ENCODE data around the gene MAN2B1.
"Not testable (repeated sequence)": the region's sequence is repeated elsewhere in the genome, so short reads cannot be mapped to it uniquely, and the experiment has no call there.

The MAN2B1 gene

DNA sequence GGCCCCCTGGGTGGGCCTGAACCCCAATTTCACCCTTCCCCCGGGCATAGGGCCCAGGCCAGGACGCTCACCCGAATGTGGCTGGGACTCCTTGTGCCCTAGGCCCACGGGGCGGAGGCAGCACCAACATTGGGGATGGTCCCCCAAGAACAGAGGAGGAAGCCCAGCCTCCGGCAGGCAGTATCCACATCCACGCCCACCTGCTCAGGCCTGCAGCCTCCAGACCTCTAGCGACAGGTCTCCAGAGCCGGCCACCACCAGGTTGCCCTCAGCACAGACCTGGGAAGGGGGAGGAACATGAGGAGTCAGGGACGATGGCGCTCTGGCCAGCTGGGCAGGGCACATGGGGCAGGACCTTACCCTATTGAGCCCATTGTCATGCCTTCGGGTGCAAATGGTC lies 22.5 kb upstream of the MAN2B1 start:
- DNase-seq (ENCODE audit: low read depth): no peak

DNA sequence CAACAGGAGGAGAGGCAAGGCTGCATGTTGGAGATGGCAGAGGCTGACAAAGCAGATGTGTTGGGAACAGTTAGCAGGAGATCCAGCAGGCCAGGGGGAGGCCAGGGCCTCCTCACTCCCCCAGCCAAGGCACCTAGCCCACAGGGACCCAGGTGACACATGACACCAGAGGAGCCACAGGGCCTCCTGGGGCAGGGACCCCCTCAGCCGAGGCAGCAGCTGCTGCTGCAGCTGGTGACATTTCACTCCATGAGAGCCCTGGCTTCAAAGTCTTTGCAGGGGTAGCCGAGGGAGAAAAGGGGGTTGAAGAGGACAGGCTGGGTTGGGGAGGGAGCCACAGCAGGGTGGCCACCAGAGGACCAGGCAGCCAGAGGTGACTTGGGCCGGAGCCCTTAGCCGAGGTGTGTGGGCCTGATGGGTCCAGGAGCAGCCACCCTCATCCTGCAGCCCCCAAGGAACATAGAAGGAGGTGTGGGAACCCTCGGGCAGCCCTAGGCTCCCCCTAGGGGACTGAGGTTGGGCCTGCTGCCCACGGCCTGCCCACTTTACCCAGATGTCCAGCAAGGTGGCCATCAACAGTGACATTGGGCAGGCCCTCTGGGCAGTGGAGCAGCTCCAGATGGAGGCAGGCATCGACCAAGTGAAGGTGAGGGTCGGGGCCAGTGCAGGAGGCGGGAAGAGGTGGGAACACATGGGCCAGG lies 21.1 kb upstream of the MAN2B1 start, which contains the start of gene GNG14:
GNG14 (plus strand) TSS at position 503 of the 701 bp plus-strand sequence; CDS start at position 554, 51 bp downstream.
- no peak for DNase-seq (ENCODE audit: low read depth)

DNA sequence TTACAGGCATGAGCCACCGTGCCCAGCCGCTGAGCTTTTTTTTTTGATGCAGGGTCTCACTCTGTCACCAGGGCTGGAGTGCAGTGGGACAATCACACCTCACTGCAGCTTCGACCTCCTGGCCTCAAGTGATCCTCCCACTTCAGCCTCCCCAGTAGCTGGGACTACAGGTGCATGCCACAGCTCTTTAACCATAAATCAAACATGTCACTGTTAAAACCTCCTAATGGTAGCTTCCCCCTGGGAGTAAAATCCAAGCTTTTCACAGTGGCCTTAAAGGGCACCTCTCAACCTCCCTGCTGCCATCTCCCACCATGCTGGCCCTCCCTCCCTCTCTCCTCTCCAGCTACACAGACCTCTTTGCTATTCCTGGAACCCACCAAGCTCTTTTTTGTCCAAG lies 19.3 kb upstream of the MAN2B1 start:
- no peak for DNase-seq (ENCODE audit: low read depth)

DNA sequence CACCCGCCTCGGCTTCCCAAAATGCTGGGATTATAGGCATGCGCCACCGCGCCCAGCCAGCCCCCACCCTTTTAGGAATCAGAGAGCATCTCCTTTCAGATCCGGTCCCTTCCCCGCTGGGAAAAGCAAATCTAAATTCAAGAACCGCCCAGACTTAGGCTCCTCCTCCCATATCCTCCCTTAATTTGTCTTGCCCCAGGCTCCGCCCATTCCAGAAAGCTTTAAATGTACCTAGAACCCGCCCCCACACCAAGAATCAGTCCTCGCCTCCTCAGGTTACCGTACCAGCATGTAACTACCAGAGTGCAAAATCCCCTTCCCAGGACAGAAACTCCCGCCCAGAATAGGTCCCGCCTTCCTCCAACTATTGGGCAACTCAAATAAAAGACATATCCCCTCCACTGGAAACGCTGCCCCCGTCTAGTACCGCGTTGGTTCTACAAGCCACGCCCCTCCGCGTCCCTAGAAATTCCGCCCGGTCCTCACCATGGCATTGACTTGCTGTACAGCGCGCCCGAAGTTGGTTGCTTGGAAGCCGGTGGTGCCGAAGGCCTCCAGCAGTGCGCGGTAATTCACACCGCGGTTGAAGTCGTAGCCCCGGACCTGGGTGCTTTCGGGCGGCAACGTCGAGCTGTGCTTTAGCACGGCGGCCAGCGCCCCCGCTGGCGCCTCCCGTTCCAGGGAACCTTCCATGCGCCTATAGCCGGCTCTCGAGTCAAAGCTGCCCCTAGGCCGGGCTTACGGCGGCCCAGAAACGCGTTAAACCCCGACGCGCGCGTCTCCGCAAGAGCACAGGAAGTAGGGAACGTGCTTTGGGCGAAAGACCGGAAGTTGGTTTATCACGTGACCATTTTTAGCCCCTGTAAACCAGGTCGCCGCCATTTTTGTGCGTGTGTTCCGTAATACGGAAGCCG lies 14.8 kb upstream of the MAN2B1 start, which contains the start of gene DHPS:
DHPS (minus strand) TSS at position 807 of the 914 bp plus-strand sequence; CDS start at position 693, 114 bp downstream.
- DNase-seq (ENCODE audit: low read depth): peak; percentile 83

DNA sequence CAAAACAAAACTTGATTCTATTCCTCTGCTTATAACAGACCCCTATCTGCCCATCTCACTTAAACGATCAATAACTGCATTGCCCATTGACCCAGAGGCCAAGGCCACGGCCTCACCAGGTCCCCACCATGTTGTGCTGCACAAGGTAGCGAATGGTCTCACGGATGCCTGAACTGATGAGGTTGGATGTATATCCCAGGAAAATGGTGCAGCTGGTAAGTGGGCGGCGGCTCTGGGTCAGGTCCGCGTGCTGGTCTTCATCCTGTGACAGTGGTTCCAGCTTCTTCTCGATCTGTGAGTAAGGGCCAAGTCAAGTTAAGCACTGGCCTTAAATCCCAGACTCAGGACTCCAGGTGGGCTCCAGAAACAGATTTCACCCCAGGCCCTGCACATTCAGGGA lies 13.5 kb upstream of the MAN2B1 start:
- DNase-seq (ENCODE audit: low read depth): no peak

DNA sequence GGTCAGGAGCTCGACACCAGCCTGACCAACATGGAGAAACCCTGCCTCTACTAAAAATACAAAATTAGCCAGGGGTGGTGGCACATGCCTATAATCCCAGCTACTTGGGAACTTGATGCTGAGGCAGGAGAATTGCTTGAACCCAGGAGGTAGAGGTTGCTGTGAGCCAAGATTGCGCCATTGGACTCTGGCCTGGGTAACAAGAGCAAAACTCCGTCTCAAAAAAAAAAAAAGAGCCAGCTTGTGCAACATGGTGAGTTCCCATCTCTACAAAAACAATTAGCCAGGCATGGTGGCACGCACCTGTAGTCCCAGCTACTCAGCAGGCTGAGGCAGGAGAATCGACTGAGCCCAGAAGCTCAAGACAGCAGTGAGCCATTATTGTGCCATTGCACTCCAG lies 11.5 kb upstream of the MAN2B1 start:
- not testable (repeated sequence) for DNase-seq (ENCODE audit: low read depth)

DNA sequence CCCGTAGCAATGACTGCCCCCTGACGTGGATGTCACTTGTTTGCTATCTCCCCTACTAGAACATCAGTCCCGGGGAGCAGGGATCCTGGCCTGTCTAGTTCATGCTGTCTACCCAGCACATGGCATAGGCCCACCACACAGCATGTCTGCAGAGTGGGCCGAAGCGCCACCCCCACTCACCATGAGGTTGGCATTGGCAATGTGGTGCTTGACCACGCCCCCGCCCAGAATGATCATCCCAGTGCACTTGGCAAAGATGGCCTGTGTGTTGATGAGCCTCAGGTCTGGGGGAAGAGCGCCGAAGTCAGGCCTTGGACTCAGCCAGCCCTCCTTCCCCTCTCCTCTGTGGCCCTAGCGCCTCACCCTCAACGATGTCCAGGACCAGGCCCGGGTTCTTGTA lies 10.4 kb upstream of the MAN2B1 start:
- no peak for DNase-seq (ENCODE audit: low read depth)

DNA sequence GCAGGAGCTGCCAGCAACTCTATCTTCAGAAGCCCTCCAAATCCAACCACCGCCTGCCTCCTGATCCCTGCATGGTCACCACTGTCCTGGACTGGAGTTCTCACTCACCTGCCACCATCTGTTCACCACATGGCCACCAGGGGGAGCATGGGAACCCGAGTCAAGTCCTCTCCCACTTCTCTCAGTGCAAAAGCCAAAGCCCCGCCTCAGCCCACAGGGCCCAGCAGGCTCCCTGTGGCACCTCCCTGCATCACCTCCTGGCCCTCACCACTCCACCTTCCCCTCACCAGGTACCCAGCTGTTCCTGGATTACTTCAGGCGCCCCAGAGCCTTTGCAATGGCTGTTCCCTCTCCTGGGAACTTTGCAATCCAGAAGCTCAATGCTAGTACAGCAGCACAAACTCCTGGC lies 9.8 kb upstream of the MAN2B1 start:
- DNase-seq (ENCODE audit: low read depth): peak; percentile 68

DNA sequence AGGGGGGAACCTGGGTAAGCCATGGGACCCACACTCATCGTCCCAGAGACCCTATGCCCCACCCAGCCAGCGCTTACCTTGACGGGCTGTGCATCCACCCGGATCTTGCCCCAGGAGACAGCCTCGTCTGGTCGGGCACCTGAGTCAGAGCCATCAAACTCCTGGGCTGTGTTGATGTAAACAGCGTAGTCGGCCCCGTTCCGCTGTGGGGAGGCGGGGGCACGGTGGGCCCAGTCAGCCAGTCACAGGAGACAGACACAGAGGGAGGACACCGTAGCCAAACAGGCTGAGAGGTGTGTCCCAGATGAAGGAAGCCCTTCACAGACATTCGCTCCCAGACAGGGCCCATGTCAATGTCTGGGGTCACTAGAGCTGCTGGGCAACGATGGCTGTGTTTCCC lies 9.4 kb upstream of the MAN2B1 start:
- DNase-seq (ENCODE audit: low read depth): no peak

DNA sequence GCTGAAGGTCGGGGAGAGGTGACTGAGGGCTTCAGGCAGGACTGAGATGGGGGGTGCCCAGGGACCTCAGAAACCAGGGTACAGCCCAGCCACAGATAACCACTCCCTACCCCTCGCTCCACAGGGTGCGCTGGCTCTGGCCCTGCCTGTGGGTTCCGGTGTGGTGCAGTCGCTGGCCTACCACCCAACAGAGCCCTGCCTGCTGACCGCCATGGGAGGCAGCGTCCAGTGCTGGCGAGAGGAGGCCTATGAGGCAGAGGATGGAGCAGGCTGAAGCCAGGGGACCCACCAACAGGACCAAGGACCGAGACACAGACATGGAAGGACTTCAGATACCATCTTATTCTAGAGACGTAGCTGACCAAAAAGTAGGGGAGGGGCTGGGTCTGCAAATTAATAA lies 8.9 kb upstream of the MAN2B1 start:
- DNase-seq (ENCODE audit: low read depth): no peak

DNA sequence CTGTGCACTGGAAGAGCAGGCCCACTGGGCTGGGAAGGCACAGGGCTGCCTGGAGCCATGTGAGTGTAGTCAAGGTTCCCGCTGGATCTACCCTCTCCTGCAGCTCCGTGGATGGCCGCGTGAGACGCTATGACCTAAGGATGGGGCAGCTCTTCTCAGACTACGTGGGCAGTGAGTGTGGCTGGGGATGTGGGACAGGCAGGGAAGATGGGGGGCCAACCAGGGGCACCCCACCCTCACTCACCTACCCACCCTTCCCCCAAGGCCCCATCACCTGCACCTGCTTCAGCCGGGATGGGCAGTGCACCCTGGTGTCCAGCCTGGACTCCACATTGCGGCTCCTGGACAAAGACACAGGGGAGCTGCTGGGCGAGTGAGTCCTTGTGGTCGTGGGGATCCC lies 6.2 kb upstream of the MAN2B1 start:
- no peak for DNase-seq (ENCODE audit: low read depth)

DNA sequence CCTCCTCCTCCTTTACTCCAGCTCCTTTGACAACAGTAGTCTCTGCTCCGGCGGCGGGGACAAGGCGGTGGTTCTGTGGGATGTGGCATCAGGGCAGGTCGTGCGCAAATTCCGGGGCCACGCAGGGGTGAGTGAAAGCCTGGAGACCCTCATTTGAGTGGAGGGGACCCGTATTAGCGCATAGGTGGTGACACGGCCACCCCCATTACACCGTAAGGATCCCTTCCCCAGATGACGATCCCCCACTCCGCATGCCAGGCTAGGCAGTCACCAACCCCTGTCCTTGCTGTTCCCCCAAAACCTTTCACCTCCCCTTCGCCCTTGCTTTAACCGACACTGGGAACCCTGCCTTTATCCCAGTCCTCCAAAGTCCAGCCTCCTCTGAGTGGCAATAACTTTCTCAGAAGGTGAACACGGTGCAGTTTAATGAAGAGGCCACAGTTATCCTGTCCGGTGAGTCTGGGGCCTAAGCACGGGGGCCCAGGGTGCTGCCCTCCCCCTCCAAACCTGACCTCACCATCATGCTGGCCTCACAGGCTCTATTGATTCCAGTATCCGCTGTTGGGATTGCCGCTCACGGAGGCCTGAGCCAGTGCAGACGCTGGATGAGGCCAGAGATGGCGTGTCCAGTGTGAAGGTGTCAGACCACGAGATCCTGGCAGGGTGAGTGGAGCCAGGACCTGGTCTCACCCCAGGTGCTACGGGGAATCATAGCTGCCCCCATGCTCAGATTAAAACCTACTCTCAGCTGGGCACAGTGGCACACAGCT lies 3.8 kb upstream of the MAN2B1 start:
- no peak for DNase-seq (ENCODE audit: low read depth)

DNA sequence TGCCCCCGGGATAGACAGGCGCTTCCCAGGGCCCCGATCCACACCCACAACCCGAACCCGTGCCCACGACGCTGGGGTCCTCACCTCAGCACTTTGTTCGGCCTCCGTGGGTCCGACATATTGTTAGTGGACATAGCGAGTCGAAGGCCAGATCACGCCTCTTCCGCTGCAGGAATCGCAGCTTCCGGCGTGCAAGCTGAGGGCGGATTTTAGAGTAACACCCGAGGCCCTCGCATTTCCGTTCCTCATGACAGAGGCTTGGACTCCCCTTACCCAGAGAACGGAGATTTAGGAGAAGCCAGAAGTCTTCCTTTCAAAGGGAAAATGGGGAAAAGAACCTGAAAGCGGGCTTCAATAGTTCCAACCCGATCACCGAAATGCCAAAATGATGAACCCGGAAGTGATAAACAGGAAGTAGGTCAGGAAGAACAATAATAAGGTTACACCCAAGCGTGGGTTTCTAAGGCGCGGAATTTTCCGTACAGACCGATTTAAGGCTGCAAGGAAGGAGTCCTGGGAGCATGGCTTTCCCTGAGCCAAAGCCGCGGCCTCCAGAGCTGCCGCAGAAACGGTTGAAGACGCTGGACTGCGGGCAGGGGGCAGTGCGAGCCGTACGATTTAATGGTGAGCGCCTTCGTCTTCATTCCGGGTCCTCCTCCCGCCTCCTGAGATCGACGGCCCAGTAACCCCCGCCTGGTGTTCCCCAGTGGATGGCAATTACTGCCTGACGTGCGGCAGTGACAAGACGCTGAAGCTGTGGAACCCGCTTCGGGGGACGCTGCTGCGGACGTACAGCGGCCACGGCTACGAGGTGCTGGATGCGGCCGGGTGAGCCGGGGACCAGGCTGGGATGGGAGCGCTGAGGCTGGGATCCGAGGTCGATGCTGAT lies 3.0 kb upstream of the MAN2B1 start:
- DNase-seq (ENCODE audit: low read depth): peak; percentile 62

DNA sequence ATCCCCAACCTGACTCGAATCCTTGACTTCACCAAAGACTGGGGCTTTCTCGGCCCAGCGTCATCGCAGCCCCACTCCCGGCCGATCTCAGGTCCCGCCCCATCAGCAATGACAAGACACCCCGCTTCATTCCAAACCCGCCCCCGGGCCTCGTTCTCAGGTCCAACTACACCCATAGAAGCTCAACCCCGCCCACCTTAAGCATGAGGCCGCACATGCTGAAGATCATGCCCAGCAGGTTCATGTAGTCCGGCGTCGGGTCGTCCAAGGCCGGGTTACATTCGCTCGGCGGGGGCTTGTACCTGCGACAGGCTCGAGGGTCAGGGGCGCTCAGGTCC lies 2.4 kb upstream of the MAN2B1 start:
- DNase-seq (ENCODE audit: low read depth): peak; percentile 41

DNA sequence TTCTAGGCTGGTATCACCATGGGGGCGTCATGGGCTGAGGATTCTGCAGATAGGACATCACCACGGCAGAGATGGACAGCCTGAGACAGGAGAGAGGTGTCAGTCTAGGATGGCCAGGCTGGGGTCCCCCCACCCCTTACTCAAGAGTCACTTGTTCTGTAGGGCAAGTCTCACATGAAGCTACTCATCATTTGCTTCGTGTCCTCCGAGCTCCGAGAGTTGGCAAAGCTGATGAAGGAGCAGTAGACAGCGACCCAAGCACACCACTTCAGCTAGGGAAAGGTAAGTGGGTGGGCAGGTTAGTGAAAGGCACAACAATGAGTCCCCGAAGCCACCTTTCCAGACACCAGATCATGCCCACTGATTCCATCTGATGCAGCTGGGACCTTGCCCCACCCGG lies 1.8 kb upstream of the MAN2B1 start:
- DNase-seq (ENCODE audit: low read depth): no peak

DNA sequence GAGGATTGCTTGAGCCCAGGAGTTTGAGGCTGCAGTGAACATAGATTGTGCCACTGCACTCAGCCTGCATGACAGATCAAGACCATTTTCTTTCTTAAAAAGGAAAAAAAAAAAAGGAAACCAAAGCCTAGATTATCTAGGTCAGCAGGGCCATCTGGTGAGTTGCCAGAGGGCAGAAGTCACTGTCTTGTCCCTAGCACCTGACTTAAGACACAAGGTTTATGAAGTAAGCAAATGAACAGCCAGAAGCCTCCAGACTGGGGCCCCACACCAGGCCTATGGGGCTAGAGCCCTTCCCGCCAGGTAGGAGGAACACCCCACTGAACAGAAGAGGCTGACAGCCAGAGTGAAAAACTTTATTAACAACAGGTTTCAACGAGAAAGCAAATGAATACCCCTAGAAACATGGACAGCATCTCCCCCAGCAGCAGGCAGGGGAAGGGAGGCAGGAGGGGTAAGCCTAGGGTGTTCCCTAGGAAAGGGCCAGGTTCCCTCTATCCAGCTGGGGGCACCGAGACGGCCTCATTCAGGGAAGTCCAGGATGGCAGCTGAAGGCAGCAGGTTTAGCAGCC lies 1.3 kb upstream of the MAN2B1 start:
- DNase-seq (ENCODE audit: low read depth): no peak

DNA sequence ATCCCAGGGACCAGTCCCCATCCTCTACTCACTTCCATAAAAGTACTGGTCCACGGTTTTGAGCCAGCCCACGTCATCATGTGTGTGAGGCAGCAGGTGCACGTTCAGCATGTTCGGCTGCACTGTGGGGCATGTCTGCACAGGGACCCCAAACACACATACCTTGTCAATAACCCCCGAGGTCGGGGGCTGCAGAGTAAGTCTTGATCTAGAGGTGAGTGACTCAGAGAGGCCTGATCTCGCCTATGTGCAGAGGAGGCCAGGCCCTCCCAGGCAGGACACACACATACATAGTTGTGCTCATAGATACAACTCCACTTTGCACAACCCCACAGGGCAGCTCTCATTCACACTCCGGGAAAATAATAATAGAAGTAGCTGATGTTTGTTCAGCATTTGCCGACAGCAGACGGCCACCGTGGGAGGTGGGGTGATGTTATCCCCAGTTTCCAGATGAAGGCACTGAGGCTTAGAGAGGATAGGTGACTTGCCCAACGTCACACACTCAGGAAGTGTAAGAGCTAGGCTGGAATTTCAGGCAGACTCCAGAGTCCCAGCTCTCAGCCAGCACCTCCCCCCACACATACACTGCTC lies 774 bp downstream of the MAN2B1 start:
- DNase-seq (ENCODE audit: low read depth): no peak

DNA sequence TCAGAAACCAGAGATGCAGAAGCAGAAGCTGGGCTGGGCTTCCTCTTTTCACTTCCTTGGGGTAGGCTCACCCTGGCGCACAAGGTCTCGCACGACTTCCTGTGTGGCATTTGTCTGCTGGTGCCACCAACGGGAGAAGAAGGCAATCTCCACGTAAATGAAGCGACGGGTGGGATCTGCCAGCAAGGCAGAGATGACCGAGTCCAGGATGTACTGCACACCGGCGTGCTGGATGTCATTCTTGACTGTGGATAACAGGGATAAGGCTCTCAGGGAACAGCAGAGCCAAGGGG lies 1.3 kb downstream of the MAN2B1 start:
- DNase-seq (ENCODE audit: low read depth): peak; percentile 27

DNA sequence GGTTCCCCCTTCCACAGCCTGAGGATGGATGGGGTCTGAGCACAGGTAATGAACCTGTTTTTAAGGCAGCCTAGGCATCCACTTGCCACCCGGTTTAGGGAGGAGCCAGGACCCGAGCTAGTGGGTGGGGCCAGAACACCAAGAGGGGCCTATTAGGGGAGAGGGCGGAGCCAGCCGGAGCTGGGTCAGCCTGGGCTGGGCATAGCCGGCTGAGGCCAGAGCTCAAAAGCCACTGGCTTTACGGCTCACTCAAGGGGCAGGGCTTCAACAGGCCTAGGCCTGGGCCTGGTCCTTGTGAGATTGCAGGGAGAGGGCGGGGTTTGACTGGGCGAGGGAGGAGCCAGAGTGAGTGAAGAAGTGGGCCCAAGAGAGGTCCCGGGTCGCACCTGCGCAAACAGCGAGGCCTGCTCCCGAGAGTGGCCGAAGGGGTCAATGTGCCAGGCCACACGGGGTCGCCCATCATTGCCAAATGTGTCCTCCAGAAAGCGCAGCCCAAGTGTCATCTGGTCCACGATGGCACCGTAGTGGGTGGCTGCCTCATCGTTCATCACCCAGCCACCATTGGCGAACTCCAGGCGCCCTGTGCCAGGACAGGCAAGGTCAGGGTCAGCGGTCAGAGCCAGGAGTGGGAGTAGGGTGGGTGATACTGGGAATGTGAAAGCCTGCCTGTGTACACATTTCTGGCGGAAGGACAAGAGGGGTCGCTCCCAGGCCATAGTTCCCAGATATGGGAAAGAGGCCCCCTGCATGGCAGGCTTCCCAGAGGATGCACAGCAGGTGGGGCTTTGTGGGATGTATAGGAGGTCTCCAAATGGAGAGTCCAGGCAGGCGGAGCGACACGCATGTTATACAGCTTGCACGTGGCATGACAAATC lies 1.9 kb downstream of the MAN2B1 start:
- no peak for DNase-seq (ENCODE audit: low read depth)

DNA sequence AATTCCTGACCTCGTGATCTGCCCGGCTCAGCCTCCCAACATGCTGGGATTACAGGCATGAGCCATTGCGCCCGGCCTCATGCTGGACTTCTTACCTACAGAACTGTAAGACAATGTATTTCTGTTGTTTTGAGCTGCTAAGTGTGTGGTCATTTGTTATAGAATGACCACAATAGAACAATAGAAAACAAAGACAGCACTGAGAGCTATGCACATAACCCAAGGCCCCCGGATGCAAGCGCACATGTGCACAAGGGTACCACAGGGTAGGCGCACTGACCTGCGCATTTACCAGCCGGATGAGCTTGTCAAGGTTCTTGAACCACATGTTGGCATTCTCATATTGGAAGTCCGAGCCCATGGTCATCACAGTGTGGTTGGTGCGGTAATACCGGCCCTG lies 5.6 kb downstream of the MAN2B1 start:
- DNase-seq (ENCODE audit: low read depth): no peak
